OCI-LY7 (cell line): Measurements from ENCODE around the gene GRID2. TPM values are rescaled to one million over a fixed set of nuclear protein-coding genes. Genes with fewer than 3 reads are reported as not detected.

Source experiments
- BruUV-seq: library from RNA; stranded (reverse); fragments of 400-500 nt; replicated peaks from 2 replicates; lab custom pipeline; 2021; lab: Mats Ljungman, UMichigan
- CTCF ChIA-PET: fragments of 300-600 bp; sonication (Branson Sonifier 250); formaldehyde crosslinking; loops from one replicate; lab custom pipeline; 2022; ENCODE audit warnings: antibody characterized with exemption; ENCODE audit not compliant: unreplicated experiment; lab: Charles Lee
- POLR2A ChIA-PET: fragments of 300-600 bp; sonication (Branson Sonifier 250); formaldehyde crosslinking; loops from one replicate; lab custom pipeline; 2022; ENCODE audit warnings: antibody characterized with exemption; lab: Charles Lee
- DNase-seq: peaks from one replicate; pipeline ENCODE4 v3.0.0-alpha.2; 2015; ENCODE audit warnings: low spot score
- H2AFZ ChIP-seq: fragments of 200-600 bp; sonication (generic), shearing (Covaris generic); 2 replicates; pipeline ENCODE4 v1.6.1; 2014; ENCODE audit warnings: mild to moderate bottlenecking, antibody characterized with exemption, low read length, moderate library complexity
- H3K27ac ChIP-seq: fragments of 200-600 bp; sonication (generic); 2 replicates; pipeline ENCODE4 v1.5.1; 2014; ENCODE audit warnings: mixed run types, low read depth, mild to moderate bottlenecking, moderate library complexity, low read length, inconsistent platforms; ENCODE audit not compliant: poor library complexity, severe bottlenecking
- H3K36me3 ChIP-seq: fragments of 200-600 bp; sonication (generic); 2 replicates; pipeline ENCODE4 v1.6.1; 2014; ENCODE audit warnings: mild to moderate bottlenecking, antibody characterized with exemption, low read length, moderate library complexity, mixed read lengths; ENCODE audit not compliant: insufficient read depth
- H3K4me1 ChIP-seq: fragments of 200-600 bp; sonication (generic); 2 replicates; pipeline ENCODE4 v1.5.1; 2014; ENCODE audit warnings: mild to moderate bottlenecking, low read length; ENCODE audit not compliant: insufficient read depth, poor library complexity, severe bottlenecking
- H3K4me2 ChIP-seq: fragments of 200-600 bp; sonication (generic); 2 replicates; pipeline ENCODE4 v1.6.1; 2014; ENCODE audit warnings: mild to moderate bottlenecking, low read length
- H3K4me3 ChIP-seq: fragments of 200-600 bp; sonication (generic); 2 replicates; pipeline ENCODE4 v1.5.1; 2014; ENCODE audit warnings: mild to moderate bottlenecking, low read depth, low read length; ENCODE audit not compliant: poor library complexity, severe bottlenecking
- H3K79me2 ChIP-seq: fragments of 200-600 bp; sonication (generic); 2 replicates; pipeline ENCODE4 v1.6.1; 2016; ENCODE audit warnings: low read depth, mild to moderate bottlenecking, low read length, moderate library complexity, mixed read lengths; ENCODE audit not compliant: insufficient read depth
- H3K9me2 ChIP-seq: fragments of 200-600 bp; sonication (generic); 2 replicates; pipeline ENCODE4 v1.6.1; 2016; ENCODE audit warnings: mild to moderate bottlenecking, low read length, mixed read lengths; ENCODE audit not compliant: insufficient read depth
- H3K9me3 ChIP-seq: fragments of 200-600 bp; sonication (generic); 2 replicates; pipeline ENCODE4 v1.6.1; 2014; ENCODE audit warnings: mild to moderate bottlenecking, mixed run types, low read length, mixed read lengths
- H4K20me1 ChIP-seq: fragments of 200-600 bp; sonication (generic); 2 replicates; pipeline ENCODE4 v1.6.1; 2014; ENCODE audit warnings: mild to moderate bottlenecking, antibody characterized with exemption, low read length, moderate library complexity, mixed read lengths; ENCODE audit not compliant: insufficient read depth
- CTCF ChIP-seq: fragments of 200-600 bp; sonication (generic); conservative IDR thresholded peaks from 2 replicates; pipeline ENCODE4 v1.5.1; 2014; ENCODE audit warnings: mild to moderate bottlenecking, antibody characterized with exemption, low read length, moderate library complexity, mixed read lengths
- EZH2phosphoT487 ChIP-seq: fragments of 200-600 bp; sonication (generic); IDR thresholded peaks from 2 replicates; pipeline ENCODE4 v1.6.1; 2018; ENCODE audit warnings: low read depth, borderline replicate concordance, mild to moderate bottlenecking, mixed run types, antibody characterized with exemption, low read length, moderate library complexity, mixed read lengths
- intact Hi-C: fragments of 100-400 bp; cut with micrococcal nuclease; formaldehyde crosslinking; loops from one replicate; pipeline ENCODE4 v1.10.0; 2022; ENCODE audit not compliant: unreplicated experiment
- total RNA-seq, 2 experiments: library from RNA; depleted of rRNA in 1 of 2; stranded (reverse); fragments of >200 nt in 1 of 2; shearing (Covaris generic) in 1 of 2; gene quantifications; 2 replicates each; pipeline ENCODE4 v1.2.3, GENCODE V29; 2014 to 2022

Gene GRID2
- total RNA-seq, 2 experiments from 2014 or later = not detected

- BruUV-seq = no TSS peak
- Histone ChIP-seq H3K79me2 (no peaks in the 10 kb centered on the region), H2AFZ (no peak overlapping the region), H3K4me1 (no peaks in the 10 kb centered on the region), H3K9me3 (no peaks in the 10 kb centered on the region), H3K36me3 (no peaks in the 10 kb centered on the region), H4K20me1 (no peaks in the 10 kb centered on the region), H3K27ac (no peak overlapping the region), H3K4me3 (no peak overlapping the region), H3K9me2 (no peaks in the 10 kb centered on the region), H3K4me2 (no peak overlapping the region)
- POLR2A ChIA-PET = no interaction called here
- TF ChIP-seq CTCF (no peak), EZH2phosphoT487 (no peak)
- intact Hi-C loops = no loop called here
- no peak for DNase-seq
- CTCF ChIA-PET = no interaction called here
Observed at GRCh38 chr4:93730760-93731159, 1427.0 kb downstream of the GRID2 start.

GRCh38 chr4:93731456-93731855 is 1427.7 kb downstream of the GRID2 start:
- Histone ChIP-seq H3K4me1 (no peaks in the 10 kb centered on the region), H3K79me2 (no peaks in the 10 kb centered on the region), H3K9me3 (no peaks in the 10 kb centered on the region), H4K20me1 (no peaks in the 10 kb centered on the region), H3K4me2 (no peak overlapping the region), H3K9me2 (no peaks in the 10 kb centered on the region), H3K36me3 (no peaks in the 10 kb centered on the region), H3K4me3 (no peak overlapping the region), H3K27ac (no peak overlapping the region), H2AFZ (no peak overlapping the region)
- CTCF ChIA-PET = no interaction called here
- POLR2A ChIA-PET = no interaction called here
- TF ChIP-seq EZH2phosphoT487 (no peak), CTCF (no peak)
- intact Hi-C loops = no loop called here
- no TSS peak for BruUV-seq
- DNase-seq = no peak

GRCh38 chr4:93732509-93732908 is 1428.7 kb downstream of the GRID2 start:
- DNase-seq = no peak

More at GRCh38 chr4:93732509-93732908, 1428.7 kb downstream of the GRID2 start:
- intact Hi-C loops = no loop called here
- no peak for TF ChIP-seq EZH2phosphoT487
- TF ChIP-seq CTCF = no peak
- Histone ChIP-seq H4K20me1 (no peaks in the 10 kb centered on the region), H2AFZ (no peak overlapping the region), H3K4me3 (no peak overlapping the region), H3K9me3 (no peaks in the 10 kb centered on the region), H3K4me2 (no peak overlapping the region), H3K9me2 (no peaks in the 10 kb centered on the region), H3K79me2 (no peaks in the 10 kb centered on the region), H3K27ac (no peak overlapping the region), H3K4me1 (no peaks in the 10 kb centered on the region), H3K36me3 (no peaks in the 10 kb centered on the region)
- CTCF ChIA-PET = no interaction called here
- no TSS peak for BruUV-seq
- POLR2A ChIA-PET = interaction anchor here (0.7 kb wide), 1 partner anchor 165 kb away, joined by 3 read pairs; no protein-coding TSS in a partner anchor
